GM21526 (cell line): Measurements from ENCODE around the gene PSME2.

Experiments used
- ATAC-seq: cut with Tn5 transposase; IDR thresholded peaks from one replicate; pipeline ENCODE4 v1.9.1; 2021; ENCODE audit warnings: moderate library complexity; ENCODE audit not compliant: unreplicated experiment, low FRiP score

PSME2 gene

GRCh38 chr14:24136684-24137528 is 9.5 kb downstream of the PSME2 start:
- no peak for ATAC-seq

- ATAC-seq, result peak; percentile 71
Measured at GRCh38 chr14:24135834-24136683, 10.4 kb downstream of the PSME2 start, which contains the start of gene PSME1. Gene PSME1, plus strand, starts transcription at chr14:24136194. Its CDS starts 69 bp downstream, at chr14:24136263.

- peak; percentile 4 for ATAC-seq
Measured at GRCh38 chr14:24135584-24135833, 10.9 kb downstream of the PSME2 start.

- ATAC-seq, result no peak
Measured at GRCh38 chr14:24133735-24134134, 12.7 kb downstream of the PSME2 start.

GRCh38 chr14:24132976-24133375 is 13.4 kb downstream of the PSME2 start:
- no peak for ATAC-seq

GRCh38 chr14:24132061-24132685 is 14.2 kb downstream of the PSME2 start:
- ATAC-seq, result no peak

- no peak for ATAC-seq
Measured at GRCh38 chr14:24131549-24131966, 14.9 kb downstream of the PSME2 start.

GRCh38 chr14:24130717-24131548 is 15.5 kb downstream of the PSME2 start:
- no peak for ATAC-seq

GRCh38 chr14:24130380-24130716 is 16.1 kb downstream of the PSME2 start, which contains the start of gene FITM1:
Gene FITM1, plus strand, starts transcription at chr14:24130659. Its CDS starts 905 bp downstream, at chr14:24131564.
- no peak for ATAC-seq

- ATAC-seq, result no peak
Measured at GRCh38 chr14:24129410-24129998, 16.9 kb downstream of the PSME2 start.

GRCh38 chr14:24127673-24128072 is 18.7 kb downstream of the PSME2 start:
- ATAC-seq, result no peak

- ATAC-seq, result no peak
Measured at GRCh38 chr14:24126939-24127338, 19.5 kb downstream of the PSME2 start.

GRCh38 chr14:24123424-24124417 is 22.7 kb downstream of the PSME2 start:
- ATAC-seq, result no peak

- ATAC-seq, result no peak
Measured at GRCh38 chr14:24122898-24123297, 23.5 kb downstream of the PSME2 start.

- no peak for ATAC-seq
Measured at GRCh38 chr14:24122416-24122815, 24.0 kb downstream of the PSME2 start.

- no peak for ATAC-seq
Measured at GRCh38 chr14:24121210-24121609, 25.2 kb downstream of the PSME2 start.

GRCh38 chr14:24119691-24120090 is 26.7 kb downstream of the PSME2 start:
- no peak for ATAC-seq

GRCh38 chr14:24117179-24117578 is 29.2 kb downstream of the PSME2 start:
- ATAC-seq, result no peak
